Islet of Langerhans (tissue), 1 donor: Measurements from ENCODE around the gene PDZD2.
"Not testable (repeated sequence)": the region's sequence is repeated elsewhere in the genome, so short reads cannot be mapped to it uniquely, and the experiment has no call there.

ENCODE experiments used
- FAIRE-seq: peaks from one replicate; lab custom pipeline; 2011; peaks lifted over from hg19 to GRCh38; lab: Jason Lieb, UNC

The PDZD2 gene

DNA sequence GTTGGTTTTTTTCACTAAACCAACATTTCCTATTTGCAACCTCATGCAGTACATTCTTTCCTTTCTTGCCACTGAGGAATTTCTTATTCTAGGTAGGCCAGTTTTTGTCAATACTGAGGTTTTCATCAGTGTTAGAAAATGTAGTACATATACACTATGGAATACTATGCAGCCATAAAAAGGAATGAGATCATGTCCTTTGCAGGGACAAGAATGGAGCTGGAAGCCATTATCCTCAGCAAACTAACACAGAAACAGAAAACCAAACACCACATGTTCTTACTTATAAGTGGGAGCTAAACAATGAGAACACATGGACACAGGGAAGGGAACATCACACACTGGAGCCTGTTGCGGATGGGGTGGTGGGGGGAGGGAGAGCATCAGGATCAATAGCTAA, 441.6 kb downstream of the PDZD2 start:
- not testable (repeated sequence) for FAIRE-seq

DNA sequence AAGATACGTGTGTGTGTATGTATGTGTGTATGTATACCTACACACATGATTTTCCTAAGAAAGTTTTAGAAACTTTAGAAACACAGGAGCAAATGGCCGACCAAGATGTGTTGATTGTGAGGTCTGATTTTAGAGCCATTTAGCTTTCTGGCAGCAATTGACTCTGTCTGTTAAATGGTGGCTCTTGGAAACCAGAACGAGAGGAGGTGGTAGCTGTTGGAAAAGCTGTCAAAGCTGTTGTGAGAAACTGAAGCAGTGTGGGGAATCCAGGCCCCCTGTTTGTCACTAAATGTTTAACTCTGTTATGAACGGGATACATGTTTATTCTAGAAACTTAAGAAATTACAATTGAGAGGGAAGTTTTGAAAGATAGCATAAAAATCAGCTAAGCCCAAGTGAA, 443.8 kb downstream of the PDZD2 start:
- no peak for FAIRE-seq

- no peak for FAIRE-seq
Measured at GRCh38 chr5:32083981-32084430, 445.1 kb downstream of the PDZD2 start.

GRCh38 chr5:32087086-32088082, 448.5 kb downstream of the PDZD2 start:
- FAIRE-seq: no peak

DNA sequence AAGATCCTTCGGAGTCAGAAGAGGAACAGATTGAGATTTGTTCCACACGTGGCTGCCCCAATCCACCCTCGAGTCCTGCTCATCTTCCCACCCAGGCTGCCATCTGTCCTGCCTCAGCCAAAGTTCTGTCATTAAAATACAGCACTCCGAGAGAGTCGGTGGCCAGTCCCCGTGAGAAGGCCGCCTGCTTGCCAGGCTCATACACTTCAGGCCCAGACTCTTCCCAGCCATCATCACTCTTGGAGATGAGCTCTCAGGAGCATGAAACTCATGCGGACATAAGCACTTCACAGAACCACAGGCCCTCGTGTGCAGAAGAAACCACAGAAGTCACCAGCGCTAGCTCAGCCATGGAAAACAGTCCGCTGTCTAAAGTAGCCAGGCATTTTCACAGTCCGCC, 449.3 kb downstream of the PDZD2 start:
- FAIRE-seq: no peak

DNA sequence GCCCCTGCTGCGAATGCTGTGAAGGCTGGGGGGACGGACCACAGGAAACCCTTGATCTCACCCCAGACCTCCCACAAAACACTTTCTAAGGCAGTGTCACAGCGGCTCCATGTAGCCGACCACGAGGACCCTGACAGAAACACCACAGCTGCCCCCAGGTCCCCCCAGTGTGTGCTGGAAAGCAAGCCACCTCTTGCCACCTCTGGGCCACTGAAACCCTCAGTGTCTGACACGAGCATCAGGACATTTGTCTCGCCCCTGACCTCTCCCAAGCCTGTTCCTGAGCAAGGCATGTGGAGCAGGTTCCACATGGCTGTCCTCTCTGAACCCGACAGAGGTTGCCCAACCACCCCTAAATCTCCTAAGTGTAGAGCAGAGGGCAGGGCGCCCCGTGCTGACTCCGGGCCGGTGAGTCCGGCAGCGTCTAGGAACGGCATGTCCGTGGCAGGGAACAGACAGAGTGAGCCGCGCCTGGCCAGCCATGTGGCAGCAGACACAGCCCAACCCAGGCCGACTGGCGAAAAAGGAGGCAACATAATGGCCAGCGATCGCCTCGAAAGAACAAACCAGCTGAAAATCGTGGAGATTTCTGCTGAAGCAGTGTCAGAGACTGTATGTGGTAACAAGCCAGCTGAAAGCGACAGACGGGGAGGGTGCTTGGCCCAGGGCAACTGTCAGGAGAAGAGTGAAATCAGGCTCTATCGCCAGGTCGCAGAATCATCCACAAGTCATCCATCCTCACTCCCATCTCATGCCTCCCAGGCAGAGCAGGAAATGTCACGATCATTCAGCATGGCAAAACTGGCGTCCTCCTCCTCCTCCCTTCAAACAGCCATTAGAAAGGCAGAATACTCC, 450.4 kb downstream of the PDZD2 start:
- no peak for FAIRE-seq

- FAIRE-seq: no peak
Measured at GRCh38 chr5:32090026-32090754, 451.3 kb downstream of the PDZD2 start.

- no peak for FAIRE-seq
Measured at GRCh38 chr5:32090755-32091128, 451.8 kb downstream of the PDZD2 start.

DNA sequence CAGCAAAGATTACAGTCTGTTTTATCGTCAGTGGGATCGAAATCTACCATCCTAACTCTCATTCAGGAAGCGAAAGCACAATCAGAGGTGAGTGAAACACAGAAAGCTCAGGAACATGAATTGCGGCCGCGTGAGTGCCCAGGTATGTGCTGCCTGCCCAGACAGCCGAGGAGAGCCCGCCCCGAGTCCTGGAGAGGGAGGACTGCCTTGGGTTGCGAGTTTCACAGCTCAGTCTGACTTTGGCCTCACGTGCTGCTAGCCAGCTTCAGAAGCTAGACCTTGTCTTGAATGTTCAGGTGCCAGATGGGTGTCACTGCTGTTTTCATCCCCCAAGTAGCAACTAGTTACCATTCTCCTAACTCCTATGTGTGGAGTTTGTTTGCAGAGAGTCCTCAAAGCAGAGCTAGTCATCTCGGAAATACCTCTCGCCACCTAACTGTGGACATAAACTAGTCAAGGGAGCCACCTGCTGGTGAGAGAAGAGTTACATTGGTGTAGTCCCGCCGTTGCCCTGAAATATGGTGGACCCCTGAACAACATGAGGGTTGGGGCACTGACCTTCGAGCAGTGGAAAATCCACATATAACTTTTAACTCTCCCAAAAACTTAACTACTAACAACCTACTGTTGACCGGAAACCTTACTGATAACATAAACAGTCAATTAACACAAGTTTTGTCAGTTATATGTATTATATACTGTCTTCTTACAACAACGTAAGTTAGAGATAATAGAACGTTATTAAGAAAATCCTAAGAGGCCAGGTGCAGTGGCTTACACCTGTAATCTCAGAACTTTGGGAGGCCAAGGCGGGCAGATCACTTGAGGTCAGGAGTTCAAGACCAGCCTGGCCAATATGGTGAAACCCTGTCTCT, 454.2 kb downstream of the PDZD2 start:
- no peak for FAIRE-seq

DNA sequence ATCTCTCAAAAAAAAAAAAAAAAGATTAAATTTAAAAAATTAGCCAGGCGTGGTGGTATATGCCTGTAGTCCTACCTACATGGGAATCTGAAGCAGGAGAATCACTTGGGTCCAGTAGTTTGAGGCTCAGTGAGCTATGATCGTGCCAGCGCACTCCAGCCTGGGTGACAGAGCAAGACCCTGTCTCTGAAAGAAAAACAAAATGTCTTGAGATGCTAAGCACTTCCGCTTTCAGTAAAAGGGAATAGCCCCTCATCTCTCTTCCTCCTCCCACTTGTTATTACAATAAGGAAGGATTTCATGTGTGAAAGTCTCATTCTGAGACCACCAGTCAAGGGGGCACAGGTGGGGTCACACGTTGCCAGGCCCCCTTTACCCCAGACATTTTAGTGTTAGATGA, 455.8 kb downstream of the PDZD2 start:
- no peak for FAIRE-seq

DNA sequence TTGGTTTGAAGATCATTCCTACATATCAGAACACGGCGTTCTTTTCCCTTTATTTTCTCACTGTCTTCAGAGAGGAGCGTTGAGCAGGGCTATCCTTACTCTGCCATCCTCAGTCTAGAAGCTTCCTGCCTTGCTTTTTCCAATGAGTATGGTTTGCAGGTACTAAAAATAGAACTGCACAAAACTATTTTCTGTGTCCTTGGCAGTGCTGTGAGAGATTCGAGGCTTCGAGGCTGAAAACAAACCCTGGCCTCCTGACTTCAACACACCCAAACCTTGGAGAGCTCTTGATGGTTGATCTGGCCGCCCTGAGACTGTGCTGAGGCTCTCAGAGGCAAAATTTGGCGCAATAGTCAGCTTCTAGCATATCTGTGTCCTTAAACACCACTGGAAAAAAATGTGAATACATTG, 456.3 kb downstream of the PDZD2 start:
- no peak for FAIRE-seq

DNA sequence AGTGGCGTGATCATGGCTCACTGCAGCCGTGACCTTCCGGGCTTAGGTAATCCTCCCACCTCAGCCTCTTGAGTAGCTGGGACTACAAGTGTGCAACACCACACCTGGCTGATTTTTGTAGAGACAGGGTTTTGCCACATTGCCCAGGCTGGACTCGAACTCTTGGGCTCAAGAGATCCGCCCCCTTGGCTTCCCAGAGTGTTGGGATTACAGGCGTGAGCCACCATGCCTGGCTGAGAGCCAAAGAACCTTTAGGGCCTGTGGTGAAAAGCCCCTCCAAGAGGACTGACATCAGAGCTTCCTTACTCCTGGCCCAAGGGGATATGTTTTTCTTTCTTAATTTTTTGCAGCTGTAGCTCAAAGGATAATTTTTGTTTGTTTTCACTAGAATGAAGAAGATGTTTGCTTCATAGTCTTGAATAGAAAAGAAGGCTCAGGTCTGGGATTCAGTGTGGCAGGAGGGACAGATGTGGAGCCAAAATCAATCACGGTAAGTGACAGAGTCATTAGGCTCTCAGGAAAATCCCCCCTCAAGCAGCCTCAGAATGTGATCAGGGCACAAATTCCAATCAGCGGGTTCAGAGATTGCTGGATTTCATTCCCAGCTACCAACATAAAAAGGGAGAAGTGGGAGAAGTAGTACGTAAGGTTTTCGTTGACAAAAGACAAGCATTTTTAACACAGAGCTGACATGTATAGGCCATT, 458.1 kb downstream of the PDZD2 start:
- no peak for FAIRE-seq

- FAIRE-seq: no peak
Measured at GRCh38 chr5:32098291-32098690, 459.4 kb downstream of the PDZD2 start.

- no peak for FAIRE-seq
Measured at GRCh38 chr5:32098890-32099310, 460.0 kb downstream of the PDZD2 start.

- no peak for FAIRE-seq
Measured at GRCh38 chr5:32099486-32100035, 460.6 kb downstream of the PDZD2 start.

DNA sequence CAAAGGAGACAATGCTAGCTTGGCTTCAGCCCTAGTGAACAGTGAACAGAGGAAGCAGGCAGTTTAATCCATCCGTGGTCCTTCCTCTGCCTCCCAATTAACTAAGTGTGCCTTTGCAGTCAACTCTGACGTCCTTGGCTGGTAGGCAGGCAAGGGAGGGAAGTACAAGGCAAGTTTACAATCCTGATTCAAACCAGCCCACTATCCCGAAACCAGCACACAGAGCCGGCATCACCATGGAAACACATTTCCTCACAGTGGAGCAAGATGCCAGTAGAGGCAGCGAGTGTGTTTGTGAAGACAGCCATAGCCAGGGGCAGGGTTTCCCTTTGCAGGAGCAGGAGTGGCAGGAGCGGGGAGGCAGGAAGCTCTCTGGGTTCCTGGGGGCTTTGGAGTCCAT, 461.3 kb downstream of the PDZD2 start:
- no peak for FAIRE-seq

GRCh38 chr5:32100691-32101302, 461.9 kb downstream of the PDZD2 start:
- FAIRE-seq: no peak

DNA sequence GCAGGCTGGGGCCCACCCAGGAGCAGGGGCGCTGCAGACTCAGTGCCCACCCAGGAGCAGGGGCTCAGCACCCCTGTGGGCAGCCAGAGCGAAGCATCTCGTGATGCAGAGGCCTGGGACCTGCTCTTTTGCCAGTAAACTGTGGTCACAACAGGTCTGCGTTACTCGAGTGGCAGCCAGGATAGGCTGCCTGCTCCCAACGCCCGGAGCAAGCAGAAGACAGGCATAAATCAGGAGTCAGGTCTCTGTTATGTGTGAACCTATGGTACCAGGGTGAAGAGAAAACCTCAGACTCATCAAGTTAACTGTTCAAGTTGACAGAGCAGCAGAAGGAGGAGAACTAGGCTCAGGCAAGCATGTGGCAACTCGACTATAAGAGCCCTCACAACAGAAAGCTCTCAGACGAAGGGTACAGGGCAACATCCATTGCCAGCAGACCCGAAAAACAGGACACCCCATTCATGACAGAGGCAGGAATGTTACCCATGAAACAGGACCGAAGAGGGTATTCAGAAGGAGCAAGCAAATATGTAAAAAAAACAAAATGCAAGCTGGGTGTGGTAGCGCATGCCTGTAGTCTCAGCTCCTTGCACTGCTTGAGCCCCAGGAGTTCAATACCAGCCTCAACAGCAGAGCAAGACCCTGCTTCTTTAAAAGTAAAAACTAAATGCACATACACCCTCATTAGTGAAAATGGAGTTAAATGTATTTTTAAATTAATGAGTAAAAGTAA, 463.5 kb downstream of the PDZD2 start:
- FAIRE-seq: no peak

DNA sequence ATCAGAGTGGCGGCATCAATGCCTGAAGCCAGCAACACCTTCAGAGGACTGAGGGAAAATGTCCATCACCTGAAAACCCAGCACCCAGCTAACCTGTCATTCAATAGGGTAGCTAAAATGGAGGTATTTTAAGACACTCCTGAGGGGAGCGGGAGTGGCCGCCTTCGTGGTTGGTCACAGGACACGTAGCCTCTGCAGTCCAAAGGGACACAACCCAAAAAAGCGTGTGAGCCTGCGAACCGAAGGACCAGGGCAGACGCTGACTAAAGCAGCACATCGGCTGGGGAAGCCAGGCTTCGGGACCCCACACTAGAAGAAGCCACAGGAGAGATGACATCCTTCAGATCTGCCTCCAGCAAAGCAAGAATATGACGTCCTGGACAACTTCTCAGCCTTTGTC, 464.6 kb downstream of the PDZD2 start:
- FAIRE-seq: no peak
